Germinal center (tissue), 1 donor: ENCODE data around the gene PLCXD3.

Experiments used
- DNase-seq: peaks from one replicate; pipeline ENCODE4 v3.0.0; 2012; ENCODE audit warnings: mixed read lengths, low spot score

Gene PLCXD3

GRCh38 chr5:41281215-41281810, 229.1 kb downstream of the PLCXD3 start:
- DNase-seq = no peak

DNA sequence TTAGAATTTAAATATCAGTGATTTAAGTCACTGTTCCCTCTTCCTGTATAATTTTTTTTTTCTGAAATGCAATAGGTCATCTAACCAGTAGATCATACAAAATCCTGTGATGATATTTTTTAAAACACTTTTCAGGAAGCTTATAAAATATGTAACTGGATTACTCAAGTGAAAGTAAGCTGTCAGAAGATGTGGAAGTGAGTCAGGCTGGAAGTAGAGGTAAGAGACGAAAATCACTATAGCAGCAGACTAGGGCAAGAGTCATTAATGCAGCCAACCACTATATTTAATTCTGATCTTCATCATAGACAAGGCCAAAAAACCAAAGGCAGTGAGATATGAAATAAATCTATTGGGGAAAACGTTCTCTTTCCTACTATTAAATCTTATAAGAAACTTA, 231.4 kb downstream of the PLCXD3 start:
- DNase-seq = no peak

GRCh38 chr5:41277476-41278245, 232.7 kb downstream of the PLCXD3 start:
- no peak for DNase-seq

- DNase-seq = no peak
These were observed 234.4 kb downstream of the PLCXD3 start for GRCh38 chr5:41275813-41276512.

DNA sequence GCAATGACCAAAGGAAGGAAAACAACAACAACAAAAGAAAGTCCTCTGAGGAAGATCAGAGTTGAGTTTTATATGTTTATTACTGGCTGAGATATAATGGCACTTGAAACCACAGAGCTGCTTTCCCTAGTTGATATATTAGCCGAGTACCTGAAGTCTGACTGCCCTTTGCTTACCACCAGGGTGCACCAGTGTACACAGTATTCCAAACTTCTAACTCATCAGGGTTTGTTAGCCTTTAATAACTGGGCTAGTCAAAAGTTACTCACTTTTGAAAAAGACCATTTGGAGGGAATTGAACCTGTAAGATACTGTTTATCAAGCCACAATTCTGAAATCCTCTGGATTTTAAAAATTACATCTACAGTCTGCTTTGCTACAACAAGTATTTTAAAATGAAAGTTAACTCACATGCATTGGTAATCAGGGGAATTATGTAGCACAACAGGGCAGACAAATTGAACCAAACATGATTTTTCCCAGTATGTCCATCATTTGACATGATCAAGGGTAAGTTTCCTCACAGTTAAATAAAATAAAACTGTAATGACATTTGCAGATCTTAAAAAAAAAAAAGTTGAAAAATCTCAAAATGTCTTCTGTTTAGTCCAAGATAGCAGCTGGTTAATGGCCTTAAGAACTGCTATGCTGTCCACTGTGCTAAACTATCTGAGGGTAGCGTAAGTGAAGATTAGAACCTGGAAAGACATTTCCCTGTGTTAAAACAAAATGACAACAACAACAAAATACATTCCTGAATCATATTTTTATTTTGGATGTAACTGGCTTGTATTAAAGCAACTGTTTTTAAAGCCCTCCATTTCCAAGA, 239.8 kb downstream of the PLCXD3 start:
- no peak for DNase-seq

DNA sequence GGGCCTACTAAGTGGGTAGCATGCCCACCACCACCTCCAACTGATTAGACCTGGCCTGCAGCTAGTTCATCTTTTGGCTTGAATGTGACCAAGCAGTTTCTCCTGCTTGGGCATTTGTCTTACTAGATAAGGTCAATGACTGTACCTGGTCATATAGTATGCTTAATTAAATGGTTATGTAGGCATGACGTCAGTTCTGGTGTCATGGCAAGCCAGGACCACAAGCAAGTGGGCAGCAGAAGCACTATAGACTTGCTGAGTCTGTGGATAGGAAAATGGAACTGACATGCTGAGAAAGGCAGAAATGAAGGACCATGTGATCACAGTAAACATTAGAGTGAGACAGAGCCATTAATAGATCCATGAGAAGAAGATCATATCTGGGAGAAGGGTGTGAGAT, 241.5 kb downstream of the PLCXD3 start:
- DNase-seq = no peak

- no peak for DNase-seq
These were observed 244.0 kb downstream of the PLCXD3 start for GRCh38 chr5:41266377-41266776.

- DNase-seq = no peak
These were observed 246.4 kb downstream of the PLCXD3 start for GRCh38 chr5:41264019-41264418.

GRCh38 chr5:41263335-41263734, 247.1 kb downstream of the PLCXD3 start:
- no peak for DNase-seq
